Fibroblast of villous mesenchyme (primary cell): Measurements from ENCODE around the gene LRRC61. TPM values are rescaled to one million over a fixed set of nuclear protein-coding genes. Genes with fewer than 3 reads are reported as not detected.
A peak's percentile ranks its signal among the peaks of the same experiment; 100 is the strongest.

ENCODE experiments used
- DNase-seq: peaks from one replicate; pipeline ENCODE4 v3.0.0-alpha.2; 2010; ENCODE audit warnings: low read depth
- H3K4me3 ChIP-seq: 2 replicates; pipeline ENCODE4 v1.5.1; 2011; ENCODE audit warnings: low read depth, mild to moderate bottlenecking, low read length
- CTCF ChIP-seq: IDR thresholded peaks from 2 replicates; pipeline ENCODE4 v1.5.1; 2012; ENCODE audit warnings: low read depth, mild to moderate bottlenecking, low read length; ENCODE audit not compliant: insufficient read depth
- total RNA-seq: library from RNA; depleted of rRNA; stranded (reverse); fragments of >200 nt; gene quantifications from 2 replicates; pipeline ENCODE4 v1.2.3, GENCODE V29; 2012

The LRRC61 gene
- total RNA-seq, 1 donor = 13.0 TPM

DNA sequence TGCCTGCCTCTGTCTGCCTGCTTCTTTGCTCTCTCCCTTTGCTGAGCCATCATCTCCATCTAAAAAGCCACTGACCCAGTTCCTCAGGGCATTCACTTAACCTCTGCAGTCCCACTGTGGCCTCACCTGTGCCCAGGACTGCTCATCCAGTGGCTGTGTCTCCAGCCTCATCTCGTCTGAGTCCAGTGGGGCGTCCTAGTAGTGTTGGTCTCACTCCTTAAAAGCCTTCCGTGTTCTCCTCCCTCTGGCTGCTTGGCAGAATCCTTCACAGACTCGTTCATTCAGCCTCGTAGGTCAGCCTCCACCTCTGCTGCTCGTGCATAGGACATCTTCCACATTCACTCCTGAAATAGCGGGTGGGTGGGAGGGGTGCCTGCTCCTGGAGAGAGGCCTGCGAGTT, 11.0 kb downstream of the LRRC61 start:
- H3K4me3 ChIP-seq = no peak overlapping the region
- DNase-seq = no peak
- no peak for TF ChIP-seq CTCF

DNA sequence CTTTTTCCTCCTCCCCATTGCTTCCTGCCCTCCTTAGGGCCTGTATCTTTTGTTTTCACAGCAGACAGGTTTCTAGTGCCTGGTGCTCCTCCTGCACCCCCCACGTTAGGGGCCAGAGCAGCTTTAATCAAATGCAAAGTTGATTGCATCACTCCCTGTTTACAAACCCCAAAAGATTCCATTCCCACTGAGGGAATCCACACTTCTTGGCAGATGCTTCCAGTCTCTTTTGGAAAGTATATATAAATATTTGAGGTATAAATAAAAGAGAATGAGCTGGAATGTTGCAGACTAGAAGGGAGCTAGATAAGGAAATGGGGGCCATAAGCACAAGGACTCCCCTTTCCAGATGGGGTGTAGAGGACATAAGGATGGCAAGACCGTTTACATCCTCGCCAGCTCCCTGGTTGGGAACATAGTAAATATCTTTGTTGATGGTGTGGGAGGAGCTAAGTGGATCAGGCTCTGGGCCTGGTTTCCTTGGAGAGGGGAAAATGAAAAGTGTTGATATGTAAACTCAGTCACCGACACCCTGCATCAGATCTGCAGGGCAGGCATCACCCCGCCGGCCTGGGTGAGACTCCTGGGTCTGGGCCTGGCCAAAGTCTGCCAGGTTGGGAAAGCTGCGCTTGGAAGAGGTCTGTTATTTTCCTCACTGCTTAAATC, 12.1 kb downstream of the LRRC61 start:
- H3K4me3 ChIP-seq = no peak overlapping the region
- DNase-seq = peak; percentile 90
- TF ChIP-seq CTCF = no peak

GRCh38 chr7:150335774-150336112, 12.6 kb downstream of the LRRC61 start:
- TF ChIP-seq CTCF = no peak
- DNase-seq = no peak

DNA sequence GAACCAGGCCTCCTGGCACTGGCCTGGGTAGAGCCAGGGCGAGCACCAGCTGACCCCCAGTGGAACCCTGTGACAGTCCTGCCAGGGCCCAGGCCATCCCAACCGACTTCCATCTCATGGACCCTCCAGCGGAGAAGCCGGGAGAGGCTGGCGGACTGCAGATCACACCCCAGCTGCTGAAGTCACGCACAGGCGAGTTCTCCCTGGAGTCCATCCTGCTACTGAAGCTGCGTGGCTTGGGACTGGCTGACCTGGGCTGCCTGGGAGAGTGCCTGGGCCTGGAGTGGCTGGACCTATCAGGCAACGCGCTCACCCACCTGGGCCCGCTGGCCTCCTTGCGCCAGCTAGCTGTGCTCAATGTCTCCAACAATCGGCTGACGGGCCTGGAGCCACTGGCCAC, 13.6 kb downstream of the LRRC61 start:
- H3K4me3 ChIP-seq = no peak overlapping the region
- no peak for TF ChIP-seq CTCF
- no peak for DNase-seq

More at GRCh38 chr7:150335774-150336112, 12.6 kb downstream of the LRRC61 start:
- H3K4me3 ChIP-seq = no peak overlapping the region

- DNase-seq = no peak
- TF ChIP-seq CTCF = no peak
- no peak overlapping the region for H3K4me3 ChIP-seq
Observed at GRCh38 chr7:150337179-150337578, 14.0 kb downstream of the LRRC61 start.

- H3K4me3 ChIP-seq = no peak overlapping the region
- no peak for TF ChIP-seq CTCF
- DNase-seq = no peak
Observed at GRCh38 chr7:150337659-150338081, 14.5 kb downstream of the LRRC61 start.
